ENCODE measurements around the gene EIF4E3.

Gene EIF4E3

DNA sequence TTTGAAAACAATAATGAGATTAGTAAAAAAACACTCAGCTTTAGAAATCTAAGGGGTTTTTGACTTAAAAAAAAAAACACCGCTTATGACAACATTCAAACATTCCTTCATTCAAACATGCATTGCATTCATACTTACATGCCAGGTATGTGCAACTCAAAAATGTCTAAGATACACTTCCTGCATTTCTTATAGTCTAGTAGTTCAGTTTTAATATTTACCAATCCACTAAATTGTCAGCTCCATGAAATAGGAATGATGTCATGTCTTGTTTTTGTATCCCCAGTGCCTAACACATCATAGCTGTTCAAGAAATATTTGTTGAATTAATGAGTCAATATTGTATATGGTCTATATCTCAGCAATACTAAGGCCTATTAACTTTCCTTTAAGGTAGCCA, 51.7 kb downstream of the EIF4E3 start:
- no peak for TF ChIP-seq EZH2 (IDR thresholded peaks at IDR 0.05)
- TF ChIP-seq FOXP2 (optimal IDR thresholded peaks at IDR 0.05; ENCODE audit: control extremely low read depth, extremely low read length, insufficient read depth) = no peak
- TF ChIP-seq POLR2AphosphoS5 (IDR thresholded peaks at IDR 0.05; ENCODE audit: borderline replicate concordance, low read depth, low read length) = no peak
- no peak for DNase-seq (ENCODE audit: low read depth, low spot score)
- Histone ChIP-seq H3K9ac (ENCODE audit: insufficient read length) (no peak overlapping the region), H3K27ac (no peak overlapping the region), H3K36me3 (ENCODE audit: insufficient read depth, low read length) (no peaks in the 10 kb centered on the region), H3K4me3 (no peak overlapping the region), H3K9me3 (ENCODE audit: low read depth, low read length) (no peaks in the 10 kb centered on the region)

DNA sequence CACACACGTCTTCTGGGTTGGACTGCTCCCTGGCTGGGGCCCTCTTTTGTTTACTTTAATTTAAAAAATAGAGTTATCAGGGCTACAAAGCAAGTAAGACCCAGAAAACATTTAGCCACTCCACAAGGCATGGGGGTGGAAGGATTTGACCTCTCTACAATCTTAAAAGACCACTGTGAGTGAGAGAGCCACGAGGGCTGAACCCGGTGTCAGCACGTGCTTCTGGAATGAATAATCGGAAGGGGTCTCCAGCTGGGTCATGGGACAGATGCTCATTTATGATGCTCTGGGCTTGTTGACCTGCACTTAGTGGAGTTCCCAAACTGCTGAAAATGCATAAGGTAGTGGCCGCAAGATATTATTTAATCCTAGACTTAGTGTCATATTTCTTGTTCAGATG, 52.4 kb downstream of the EIF4E3 start:
- DNase-seq (ENCODE audit: low read depth, low spot score) = no peak
- H3K36me3 ChIP-seq (ENCODE audit: insufficient read depth, low read length) = no peaks in the 10 kb centered on the region
- H3K9ac ChIP-seq (ENCODE audit: insufficient read length) = no peak overlapping the region
- H3K4me3 ChIP-seq = no peak overlapping the region
- no peaks in the 10 kb centered on the region for H3K9me3 ChIP-seq (ENCODE audit: low read depth, low read length)
- TF ChIP-seq FOXP2 (optimal IDR thresholded peaks at IDR 0.05; ENCODE audit: control extremely low read depth, extremely low read length, insufficient read depth) = no peak
- no peak for TF ChIP-seq POLR2AphosphoS5 (IDR thresholded peaks at IDR 0.05; ENCODE audit: borderline replicate concordance, low read depth, low read length)
- TF ChIP-seq EZH2 (IDR thresholded peaks at IDR 0.05) = no peak
- H3K27ac ChIP-seq = no peak overlapping the region

- Histone ChIP-seq H3K4me3 (no peak overlapping the region), H3K9ac (ENCODE audit: insufficient read length) (no peak overlapping the region), H3K27ac (no peak overlapping the region), H3K36me3 (ENCODE audit: insufficient read depth, low read length) (no peaks in the 10 kb centered on the region), H3K9me3 (ENCODE audit: low read depth, low read length) (no peaks in the 10 kb centered on the region)
- TF ChIP-seq FOXP2 (optimal IDR thresholded peaks at IDR 0.05; ENCODE audit: control extremely low read depth, extremely low read length, insufficient read depth) (no peak), POLR2AphosphoS5 (IDR thresholded peaks at IDR 0.05; ENCODE audit: borderline replicate concordance, low read depth, low read length) (no peak), EZH2 (IDR thresholded peaks at IDR 0.05) (no peak)
- no peak for DNase-seq (ENCODE audit: low read depth, low spot score)
These were observed 52.9 kb downstream of the EIF4E3 start for GRCh38 chr3:71672340-71672739.

GRCh38 chr3:71671216-71671845, 53.9 kb downstream of the EIF4E3 start:
- H3K27ac ChIP-seq = no peak overlapping the region
- no peak overlapping the region for H3K4me3 ChIP-seq
- no peak overlapping the region for H3K9ac ChIP-seq (ENCODE audit: insufficient read length)
- no peak for DNase-seq (ENCODE audit: low read depth, low spot score)
- H3K36me3 ChIP-seq (ENCODE audit: insufficient read depth, low read length) = no peaks in the 10 kb centered on the region
- TF ChIP-seq EZH2 (IDR thresholded peaks at IDR 0.05) (no peak), FOXP2 (optimal IDR thresholded peaks at IDR 0.05; ENCODE audit: control extremely low read depth, extremely low read length, insufficient read depth) (no peak), POLR2AphosphoS5 (IDR thresholded peaks at IDR 0.05; ENCODE audit: borderline replicate concordance, low read depth, low read length) (no peak)
- no peaks in the 10 kb centered on the region for H3K9me3 ChIP-seq (ENCODE audit: low read depth, low read length)

DNA sequence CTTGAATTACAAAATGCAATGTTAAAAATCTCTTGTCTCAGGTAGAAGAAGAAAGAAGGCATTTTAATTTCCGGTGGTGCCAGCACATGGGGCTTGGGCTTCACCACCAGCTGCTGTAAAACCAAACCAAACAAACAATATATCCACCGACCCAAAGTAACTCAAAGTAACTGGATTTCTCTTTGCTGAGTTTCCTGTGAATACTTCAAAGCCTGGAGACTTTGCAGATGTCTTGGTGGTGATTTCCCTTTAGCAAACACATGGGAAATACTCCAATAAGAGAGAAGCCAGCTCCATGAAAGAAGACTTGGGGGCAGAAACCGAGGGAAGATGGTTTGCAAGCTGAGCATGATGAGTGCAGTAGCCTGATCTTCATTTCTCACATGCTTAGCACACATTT, 62.6 kb downstream of the EIF4E3 start:
- no peak for DNase-seq (ENCODE audit: low read depth, low spot score)
- H3K9me3 ChIP-seq (ENCODE audit: low read depth, low read length) = no peaks in the 10 kb centered on the region
- no peak overlapping the region for H3K4me3 ChIP-seq
- TF ChIP-seq EZH2 (IDR thresholded peaks at IDR 0.05) = no peak
- TF ChIP-seq FOXP2 (optimal IDR thresholded peaks at IDR 0.05; ENCODE audit: control extremely low read depth, extremely low read length, insufficient read depth) = no peak
- no peak for TF ChIP-seq POLR2AphosphoS5 (IDR thresholded peaks at IDR 0.05; ENCODE audit: borderline replicate concordance, low read depth, low read length)
- H3K9ac ChIP-seq (ENCODE audit: insufficient read length) = no peak overlapping the region
- H3K36me3 ChIP-seq (ENCODE audit: insufficient read depth, low read length) = no peaks in the 10 kb centered on the region
- H3K27ac ChIP-seq = no peak overlapping the region

GRCh38 chr3:71662056-71662455, 63.1 kb downstream of the EIF4E3 start:
- no peak overlapping the region for H3K4me3 ChIP-seq
- no peak overlapping the region for H3K9ac ChIP-seq (ENCODE audit: insufficient read length)
- no peaks in the 10 kb centered on the region for H3K36me3 ChIP-seq (ENCODE audit: insufficient read depth, low read length)
- no peak for DNase-seq (ENCODE audit: low read depth, low spot score)
- no peaks in the 10 kb centered on the region for H3K9me3 ChIP-seq (ENCODE audit: low read depth, low read length)
- TF ChIP-seq FOXP2 (optimal IDR thresholded peaks at IDR 0.05; ENCODE audit: control extremely low read depth, extremely low read length, insufficient read depth) = no peak
- TF ChIP-seq EZH2 (IDR thresholded peaks at IDR 0.05) = no peak
- no peak for TF ChIP-seq POLR2AphosphoS5 (IDR thresholded peaks at IDR 0.05; ENCODE audit: borderline replicate concordance, low read depth, low read length)
- H3K27ac ChIP-seq = no peak overlapping the region

- DNase-seq (ENCODE audit: low read depth, low spot score) = no peak
- Histone ChIP-seq H3K4me3 (no peak overlapping the region), H3K36me3 (ENCODE audit: insufficient read depth, low read length) (no peaks in the 10 kb centered on the region), H3K9ac (ENCODE audit: insufficient read length) (no peak overlapping the region), H3K27ac (no peak overlapping the region), H3K9me3 (ENCODE audit: low read depth, low read length) (no peaks in the 10 kb centered on the region)
- TF ChIP-seq FOXP2 (optimal IDR thresholded peaks at IDR 0.05; ENCODE audit: control extremely low read depth, extremely low read length, insufficient read depth) (no peak), POLR2AphosphoS5 (IDR thresholded peaks at IDR 0.05; ENCODE audit: borderline replicate concordance, low read depth, low read length) (no peak), EZH2 (IDR thresholded peaks at IDR 0.05) (no peak)
These were observed 65.2 kb downstream of the EIF4E3 start for GRCh38 chr3:71659864-71660591.

DNA sequence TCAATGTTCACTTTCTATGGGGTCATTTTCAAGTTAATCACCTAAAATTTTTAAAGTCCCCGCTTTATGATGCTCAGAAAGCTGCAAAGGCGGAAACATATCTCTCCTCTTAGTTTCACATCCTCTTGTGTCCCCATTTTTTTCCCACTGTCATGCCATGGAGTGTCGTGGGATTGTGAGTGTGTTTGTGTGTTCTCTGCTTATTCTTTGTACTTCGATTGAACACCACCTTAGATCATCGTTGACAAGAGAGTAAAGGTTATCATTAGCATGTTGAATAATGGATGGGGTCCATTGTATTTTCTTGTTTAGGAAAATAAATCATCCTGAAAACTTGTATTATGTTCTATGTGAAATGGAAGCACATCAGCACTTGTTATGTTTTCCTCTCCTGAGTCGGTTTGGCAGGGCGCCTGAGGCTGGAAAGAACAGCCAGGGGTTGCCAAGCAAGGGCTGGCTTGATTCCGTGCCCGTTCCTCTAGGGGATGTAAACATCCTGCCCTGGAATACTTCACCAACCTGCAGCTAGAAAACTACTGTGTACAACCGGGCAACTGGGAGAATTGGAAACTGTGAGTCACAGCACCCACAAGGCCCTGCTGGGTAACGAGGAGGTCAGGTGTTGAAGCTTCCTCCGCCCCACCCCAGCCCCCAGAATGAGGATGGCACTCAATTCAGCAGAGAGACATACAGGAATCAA, 67.2 kb downstream of the EIF4E3 start:
- no peaks in the 10 kb centered on the region for H3K36me3 ChIP-seq (ENCODE audit: insufficient read depth, low read length)
- no peak overlapping the region for H3K27ac ChIP-seq
- TF ChIP-seq FOXP2 (optimal IDR thresholded peaks at IDR 0.05; ENCODE audit: control extremely low read depth, extremely low read length, insufficient read depth) = no peak
- no peak for TF ChIP-seq POLR2AphosphoS5 (IDR thresholded peaks at IDR 0.05; ENCODE audit: borderline replicate concordance, low read depth, low read length)
- TF ChIP-seq EZH2 (IDR thresholded peaks at IDR 0.05) = no peak
- no peak overlapping the region for H3K4me3 ChIP-seq
- no peaks in the 10 kb centered on the region for H3K9me3 ChIP-seq (ENCODE audit: low read depth, low read length)
- DNase-seq (ENCODE audit: low read depth, low spot score) = no peak
- no peak overlapping the region for H3K9ac ChIP-seq (ENCODE audit: insufficient read length)

Measured in SK-N-MC (cell line).